ENCODE measurements around the gene LEFTY1.

The LEFTY1 gene

DNA sequence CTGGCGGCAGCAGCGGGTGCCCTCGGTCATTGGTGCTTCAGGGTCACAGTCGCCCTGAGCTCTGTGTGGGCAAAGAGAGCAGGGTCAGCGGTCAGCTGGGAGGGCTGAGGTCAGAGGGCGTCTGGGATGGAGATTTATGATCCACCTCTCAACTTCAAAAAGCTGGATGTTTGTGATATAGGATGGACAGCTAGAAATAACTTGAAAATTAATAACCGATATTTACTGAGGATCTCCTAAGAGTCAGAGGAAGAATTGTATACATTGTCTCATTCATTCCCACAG is 2.0 kb downstream of the LEFTY1 start:
- no peak for DNase-seq

- DNase-seq = no peak
Observed at GRCh38 chr1:225886159-225887029, 2.6 kb downstream of the LEFTY1 start.

GRCh38 chr1:225885336-225885735 is 3.6 kb downstream of the LEFTY1 start:
- DNase-seq = no peak

GRCh38 chr1:225883616-225884265 is 5.2 kb downstream of the LEFTY1 start:
- no peak for DNase-seq

DNA sequence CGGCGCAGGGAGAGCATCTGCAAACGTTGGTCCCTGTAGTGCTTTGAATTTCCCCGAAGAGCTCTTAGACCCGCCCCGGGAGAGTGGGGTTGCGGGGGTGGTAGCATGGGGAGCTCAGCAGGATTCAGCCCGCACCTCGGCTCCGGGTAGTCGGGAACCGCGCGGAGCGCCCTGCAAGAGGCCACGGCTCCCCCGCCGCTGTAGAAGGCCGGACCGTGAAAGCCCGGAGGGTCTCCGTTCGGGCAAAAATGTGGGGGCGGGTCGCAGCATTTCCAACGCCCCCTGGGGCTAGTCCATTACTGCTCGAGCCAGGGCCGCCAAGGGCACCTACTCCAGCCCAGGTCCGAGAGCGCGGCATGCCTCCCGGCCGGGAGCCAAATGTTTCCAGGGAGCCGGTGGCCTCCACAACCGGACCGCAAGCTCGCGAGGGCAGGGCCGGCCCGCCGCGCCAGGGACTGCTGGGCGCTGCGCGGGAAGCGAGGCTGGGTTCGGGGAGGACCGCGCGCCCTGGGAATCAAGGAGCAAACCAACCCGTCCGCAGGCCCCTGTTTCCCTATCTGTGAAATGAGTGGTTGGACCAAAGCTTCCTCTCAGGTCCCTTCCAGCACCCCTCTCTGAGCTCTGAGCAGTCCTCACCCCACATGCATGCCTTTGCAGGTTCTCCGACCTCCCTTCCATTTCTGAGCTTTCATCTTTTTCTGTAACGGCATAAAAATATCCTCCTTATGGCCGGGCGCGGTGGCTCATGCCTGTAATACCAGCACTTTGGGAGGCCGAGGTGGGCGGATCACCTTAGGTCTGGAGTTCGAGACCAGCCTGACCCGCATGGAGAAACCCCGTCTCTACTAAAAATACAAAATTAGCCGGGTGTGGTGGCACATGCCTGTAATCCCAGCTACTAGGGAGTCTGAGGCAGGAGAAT is 6.0 kb downstream of the LEFTY1 start:
- DNase-seq = peak; percentile 80

- DNase-seq = peak; percentile 93
Observed at GRCh38 chr1:225881959-225882693, 6.8 kb downstream of the LEFTY1 start, which contains the start of gene TMEM63A. TMEM63A (minus strand) TSS chr1:225882380; CDS start chr1:225877580, 4,800 bp downstream.

- peak; percentile 74 for DNase-seq
Observed at GRCh38 chr1:225881081-225881958, 7.6 kb downstream of the LEFTY1 start.

DNA sequence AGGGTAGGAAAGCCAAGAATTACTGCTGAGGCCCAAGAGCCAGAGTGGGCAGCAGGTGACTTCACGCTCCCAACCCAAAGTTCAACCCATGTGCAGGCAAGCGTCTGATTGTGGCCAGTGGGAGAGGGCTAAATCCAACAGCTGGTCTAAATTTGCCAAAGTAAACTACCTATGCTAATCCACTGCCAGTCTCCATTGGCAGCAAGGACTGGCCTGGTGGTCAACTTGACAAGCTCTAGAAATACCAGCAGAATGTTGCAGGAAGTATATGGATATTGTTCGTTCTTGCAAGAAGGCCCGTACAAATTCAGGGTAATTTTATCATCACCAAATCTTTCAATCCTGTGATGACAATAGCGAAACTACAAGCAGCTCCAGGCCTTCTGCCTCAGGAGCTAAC is 8.3 kb downstream of the LEFTY1 start:
- DNase-seq = no peak

- no peak for DNase-seq
Observed at GRCh38 chr1:225880222-225880588, 8.7 kb downstream of the LEFTY1 start.

- no peak for DNase-seq
Observed at GRCh38 chr1:225879521-225880221, 9.3 kb downstream of the LEFTY1 start.

GRCh38 chr1:225878282-225878681 is 10.7 kb downstream of the LEFTY1 start:
- DNase-seq = no peak

- DNase-seq = no peak
Observed at GRCh38 chr1:225877580-225877979, 11.4 kb downstream of the LEFTY1 start.

DNA sequence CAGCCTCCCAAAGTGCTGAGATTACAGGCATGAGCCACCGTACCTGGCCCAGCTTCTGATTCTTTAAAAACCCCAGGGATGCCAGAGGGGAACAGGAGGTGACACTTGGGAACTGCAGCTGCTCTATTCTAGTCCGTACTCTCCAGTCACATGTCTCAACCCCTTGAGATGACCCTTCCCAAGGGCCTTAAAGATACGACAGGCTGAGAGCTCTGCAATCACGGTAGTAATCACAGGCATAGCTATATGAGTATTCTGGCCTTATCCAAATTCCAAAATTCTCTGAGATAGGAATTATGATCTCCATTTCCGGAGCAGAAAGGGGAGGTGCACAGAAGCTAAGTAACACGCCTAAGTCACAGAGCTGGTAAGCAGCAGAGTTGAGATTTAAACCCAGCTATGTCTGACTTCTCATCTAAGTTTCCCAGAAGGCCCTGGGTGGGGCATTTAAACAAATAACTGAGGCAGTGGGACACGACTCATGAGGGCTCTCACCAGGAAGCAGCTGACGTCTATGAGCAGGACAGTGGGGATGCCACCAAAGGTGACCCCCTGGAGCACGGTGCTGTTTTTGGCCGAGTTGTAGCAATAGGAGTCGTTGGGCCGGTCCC is 11.9 kb downstream of the LEFTY1 start:
- DNase-seq = no peak

DNA sequence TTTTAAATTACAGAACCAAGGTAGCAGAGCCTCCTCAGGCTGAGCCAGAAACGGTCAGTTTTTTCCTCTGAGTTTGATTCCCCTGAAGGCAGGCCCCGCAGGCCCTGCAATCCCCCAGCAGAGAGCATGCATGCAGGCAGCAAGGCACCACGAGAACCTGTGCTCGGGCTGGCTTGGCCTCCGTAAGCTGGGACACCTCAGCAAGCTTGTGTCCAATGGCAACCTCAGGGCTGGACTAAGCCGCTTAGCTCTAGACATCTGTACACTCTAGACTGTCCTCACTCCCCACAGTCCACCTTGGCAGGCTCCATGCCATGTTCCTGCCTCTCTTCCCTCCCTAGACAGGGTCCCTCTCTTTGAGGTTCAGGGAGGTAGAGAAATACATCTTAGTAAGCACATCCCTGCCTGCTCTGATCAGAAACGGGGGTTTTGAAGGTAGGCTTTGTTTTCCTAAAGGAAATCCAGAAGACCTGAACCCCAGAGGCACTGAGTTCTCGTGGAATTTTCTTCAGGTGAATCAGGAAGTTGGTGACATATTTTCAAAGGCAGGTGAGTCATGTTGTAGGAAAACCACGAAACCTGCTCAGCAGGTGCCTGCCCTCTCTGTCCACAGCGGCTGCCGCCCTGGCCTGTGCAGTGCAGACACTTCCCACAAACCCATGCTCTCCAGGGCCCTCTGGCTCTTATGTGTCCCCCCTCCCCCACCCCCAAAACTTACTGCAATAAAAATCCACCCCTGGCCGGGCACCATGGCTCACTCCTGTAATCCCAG is 13.7 kb downstream of the LEFTY1 start:
- DNase-seq = no peak

DNA sequence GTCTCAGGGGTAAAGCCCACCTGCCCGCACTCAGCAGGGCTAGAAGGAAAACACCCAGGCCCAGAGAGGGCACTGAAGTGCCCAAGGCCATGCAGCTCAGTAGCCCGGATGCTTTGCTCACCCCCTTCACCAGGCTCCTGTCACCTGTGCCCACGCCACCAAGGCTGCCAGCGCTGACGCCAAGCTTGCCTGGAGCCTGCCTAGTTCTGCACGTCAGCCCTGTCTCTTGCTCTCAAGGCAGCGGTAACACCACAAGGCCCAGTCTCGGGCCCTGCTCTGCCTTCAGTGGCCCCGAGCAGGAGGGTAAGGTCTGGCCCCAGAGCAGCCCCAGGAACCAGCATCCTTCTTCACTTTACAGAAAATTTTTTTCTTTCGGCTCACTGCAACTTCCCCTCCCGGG is 14.5 kb downstream of the LEFTY1 start:
- no peak for DNase-seq

GRCh38 chr1:225873281-225873850 is 15.6 kb downstream of the LEFTY1 start:
- DNase-seq = no peak

GRCh38 chr1:225872075-225872430 is 16.9 kb downstream of the LEFTY1 start:
- DNase-seq = no peak

GRCh38 chr1:225871359-225872074 is 17.4 kb downstream of the LEFTY1 start:
- DNase-seq = no peak

DNA sequence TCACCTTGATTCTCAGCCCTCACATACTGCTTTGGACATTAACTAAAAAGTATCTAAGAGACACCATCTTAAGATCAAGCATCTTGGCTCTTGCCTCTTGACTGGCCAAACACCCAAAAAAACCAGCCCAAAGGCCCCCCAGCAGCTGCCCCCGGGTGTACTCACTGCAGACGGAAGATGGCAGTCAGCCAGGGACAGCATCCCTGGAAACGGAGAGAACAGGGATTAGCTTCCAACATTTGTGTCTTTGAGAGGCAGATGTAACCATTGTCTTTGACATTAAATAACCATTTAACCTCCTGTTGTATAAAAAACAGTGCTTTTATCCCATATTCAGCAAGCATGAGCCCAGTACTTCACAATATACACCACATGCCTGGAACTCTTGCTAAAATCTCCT is 18.0 kb downstream of the LEFTY1 start:
- DNase-seq = no peak
